Stimulated activated CD8-positive, alpha-beta memory T cell treated with anti-CD3 and anti-CD28 coated beads, Interleukin-7, amount 100 ng/mL, for 48 hours (primary cell): ENCODE measurements around the gene MATN3.

Source experiments
- DNase-seq, 2 donors: peaks; one replicate each; pipeline ENCODE4 v3.0.0-alpha.2; 2020; ENCODE audit warnings: low read depth in 1 of 2; ENCODE audit errors: extremely low read depth in 1 of 2

MATN3 gene

DNA sequence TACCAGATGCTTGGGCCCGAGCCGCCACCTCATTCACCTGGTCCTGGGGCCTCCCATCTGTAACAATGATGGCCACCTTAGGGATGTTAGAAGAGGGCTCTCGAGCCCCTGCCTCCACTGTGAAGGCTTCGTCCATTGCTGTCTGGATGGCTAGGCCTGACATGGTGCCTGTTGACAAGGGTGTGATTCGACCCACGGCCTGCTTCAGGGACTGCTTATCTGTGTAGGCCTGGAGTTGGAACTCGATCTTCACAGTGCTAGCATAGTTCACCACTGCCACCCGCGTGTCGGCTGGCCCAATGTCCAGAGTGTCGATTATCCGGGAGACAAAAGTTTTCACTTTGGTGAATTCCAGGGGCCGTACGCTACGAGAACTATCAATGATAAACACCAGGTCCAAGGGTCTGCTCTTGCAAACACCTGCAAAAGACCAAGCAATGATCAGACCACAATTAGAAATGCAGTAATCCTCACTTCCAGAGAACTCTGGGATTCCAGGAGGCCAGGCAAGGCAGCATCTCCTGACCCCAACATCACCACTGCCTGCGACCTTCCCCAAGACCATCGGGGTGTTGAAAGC, 6.5 kb downstream of the MATN3 start:
- DNase-seq = no peak

DNA sequence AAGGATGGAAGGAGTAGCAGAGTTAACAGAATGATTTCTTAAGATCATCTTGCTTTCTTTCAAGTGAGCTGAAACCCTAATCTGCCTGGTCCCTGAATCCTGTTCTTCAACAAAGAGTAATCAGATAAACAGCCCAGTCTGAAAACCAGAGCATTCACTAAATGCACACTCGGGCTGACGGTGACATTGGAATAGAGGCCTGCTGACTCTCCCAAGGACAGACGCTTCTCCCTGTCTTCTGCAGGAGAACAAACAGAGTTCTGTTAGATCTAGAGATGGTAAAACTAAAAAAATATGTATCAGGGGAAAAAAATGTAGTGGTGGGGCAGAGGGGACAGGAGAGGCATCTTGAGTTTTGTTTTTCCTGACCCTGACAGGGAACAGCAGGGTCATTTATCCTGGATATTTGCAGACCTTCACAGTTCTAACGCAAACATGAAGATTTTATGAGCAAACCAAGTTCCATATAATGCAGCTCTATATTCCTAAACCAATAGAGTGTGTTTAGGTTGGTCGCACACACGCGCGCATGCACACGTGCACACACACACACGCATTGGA, 7.3 kb downstream of the MATN3 start:
- no peak for DNase-seq

DNA sequence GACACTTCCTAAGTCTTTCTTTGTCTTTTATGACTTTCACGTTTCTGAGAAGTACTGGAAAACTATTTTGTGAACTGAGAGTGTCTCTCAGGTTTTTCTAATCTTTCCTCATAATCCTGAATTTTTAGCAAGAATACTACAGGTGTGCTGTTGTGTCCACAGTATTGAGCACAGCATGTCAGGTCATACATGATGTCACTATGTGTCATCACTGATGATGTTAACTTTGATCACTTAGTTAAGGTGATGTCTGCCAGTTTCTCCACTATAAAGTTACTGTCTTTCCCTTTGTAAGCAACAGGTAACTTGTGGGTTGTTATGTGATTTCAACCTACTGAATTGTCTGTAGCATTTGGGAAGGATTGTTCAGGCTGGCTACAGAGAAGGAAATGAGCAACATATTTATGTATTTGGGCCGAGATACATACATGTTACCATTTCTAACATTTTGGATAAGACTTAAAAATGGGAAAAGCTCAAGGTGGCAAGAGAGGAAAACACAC, 11.1 kb downstream of the MATN3 start:
- DNase-seq = no peak

DNA sequence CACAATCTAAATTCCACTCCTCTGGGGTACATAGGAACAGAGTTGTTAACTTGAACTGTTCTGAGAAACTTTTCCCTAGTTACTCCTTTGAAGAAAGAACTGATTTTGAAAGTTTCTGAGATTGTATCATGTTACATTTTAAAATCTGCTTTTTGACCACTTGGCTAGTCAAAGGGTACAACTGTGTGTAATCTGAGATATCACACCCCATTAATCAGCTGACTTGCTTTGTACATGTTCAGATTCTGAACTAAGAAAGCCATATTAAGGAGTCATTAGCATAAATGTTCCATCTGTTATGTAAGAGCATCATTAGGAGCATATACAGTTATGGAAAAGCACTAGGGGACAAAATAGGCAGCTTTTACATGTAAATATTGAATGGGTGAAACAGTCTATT, 18.7 kb downstream of the MATN3 start:
- DNase-seq = no peak

DNA sequence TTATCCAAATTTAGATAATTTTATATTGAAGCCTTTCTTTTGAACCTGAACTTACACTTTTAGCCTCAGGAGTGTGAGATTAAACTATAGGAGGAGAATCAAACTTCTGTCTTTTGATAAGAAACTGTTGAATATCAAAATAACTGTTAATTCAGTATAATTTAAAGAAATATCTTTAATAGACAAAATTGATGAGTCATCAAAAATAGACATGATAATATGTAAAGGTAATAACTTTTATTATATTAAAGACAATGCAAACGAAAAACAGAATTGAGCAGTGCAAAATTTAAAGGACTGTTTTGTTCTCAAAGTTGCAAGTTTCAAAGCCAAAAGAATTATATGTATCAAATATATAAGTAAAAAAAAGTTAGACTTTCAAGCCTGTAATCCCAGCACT, 20.6 kb downstream of the MATN3 start:
- no peak for DNase-seq

DNA sequence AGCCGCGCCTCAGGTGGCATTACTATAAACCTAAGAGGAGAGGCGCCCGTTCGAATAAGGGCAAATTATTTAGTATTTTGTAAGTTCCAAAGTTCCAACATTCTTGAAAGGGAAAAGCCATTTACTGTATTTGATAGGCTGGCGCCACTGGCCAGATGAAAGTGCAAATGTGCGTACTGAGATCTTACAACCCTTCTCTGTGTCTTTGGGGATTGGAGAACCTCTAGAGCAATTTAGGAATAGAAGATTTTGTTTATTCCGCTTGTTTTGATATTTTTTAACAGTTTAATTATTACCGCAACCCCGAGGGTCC, 22.1 kb downstream of the MATN3 start:
- no peak for DNase-seq

DNA sequence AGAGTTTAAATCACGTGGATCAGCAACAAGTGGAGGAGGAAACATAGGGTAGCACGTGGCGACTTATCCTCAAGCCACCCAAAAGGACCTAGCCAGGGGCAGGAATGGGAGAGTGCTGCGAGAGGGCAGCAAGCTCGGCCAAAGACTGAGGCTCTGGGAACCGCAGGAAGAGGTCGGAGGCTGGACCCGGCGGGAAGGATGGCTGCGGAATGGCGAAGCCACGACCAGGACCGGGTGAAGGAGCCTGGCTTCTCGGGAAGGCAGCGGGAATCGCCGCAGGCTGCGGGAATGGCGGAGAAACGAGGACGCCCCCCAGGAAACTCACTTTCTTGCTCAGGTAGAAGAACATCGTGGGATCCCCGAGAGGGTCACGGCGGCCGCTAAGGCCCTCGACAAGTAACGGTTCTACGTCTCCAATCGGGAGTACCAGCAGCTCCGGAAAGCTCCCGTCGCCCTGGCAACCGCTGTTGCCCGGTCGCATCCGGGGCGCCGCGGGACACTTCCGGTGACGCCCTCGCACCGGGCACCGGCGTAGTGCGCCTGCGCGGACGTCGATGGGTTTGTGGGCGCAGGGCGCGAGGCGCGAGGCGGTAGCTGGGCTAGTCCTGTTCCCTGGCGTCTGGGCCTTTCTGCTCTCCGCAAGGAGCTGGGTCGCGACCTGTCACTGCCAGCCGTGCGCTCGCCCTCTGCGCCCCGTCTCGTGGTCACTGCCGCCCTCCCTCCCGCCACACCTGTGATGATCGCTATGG, 22.6 kb downstream of the MATN3 start, which contains the start of gene WDR35:
Gene WDR35, minus strand, starts transcription at position 439 of the 749 bp plus-strand sequence. Its CDS starts 90 bp downstream, at position 349.
- peak; percentile 81 to 86 for DNase-seq

DNA sequence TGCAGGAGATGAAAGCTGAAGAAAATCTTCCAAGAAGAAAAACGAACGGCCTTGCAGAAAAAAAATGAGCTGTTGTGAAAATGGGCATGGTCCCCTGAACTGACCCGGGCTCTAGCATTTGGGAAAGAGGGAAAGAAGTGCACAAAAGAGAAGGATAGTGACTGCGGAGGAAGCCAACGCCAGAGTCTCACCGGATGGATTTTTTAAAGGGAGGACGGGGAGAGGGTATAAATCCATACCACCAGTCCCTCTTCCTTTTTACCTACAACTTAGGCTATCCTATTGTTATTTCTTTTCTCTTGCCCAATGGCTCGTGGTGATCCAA, 23.2 kb downstream of the MATN3 start:
- no peak for DNase-seq

DNA sequence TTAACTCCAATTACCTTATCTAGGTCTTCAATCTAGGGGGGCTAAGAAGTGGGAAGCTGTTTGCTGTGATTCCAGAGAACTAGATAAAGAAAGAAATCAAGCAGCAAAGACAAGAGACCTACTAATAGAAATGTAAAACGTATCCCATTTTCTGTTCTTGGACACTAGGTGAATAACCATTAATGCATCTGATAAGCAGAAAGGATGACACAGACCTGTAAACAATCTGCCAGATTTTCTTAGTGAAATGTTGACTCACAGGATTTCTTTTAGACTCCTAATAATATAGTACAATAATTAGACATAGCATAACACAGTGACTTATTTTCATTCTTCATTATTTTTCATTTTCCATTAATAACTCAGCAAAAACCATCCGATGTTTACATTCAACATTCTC, 23.9 kb downstream of the MATN3 start:
- no peak for DNase-seq

DNA sequence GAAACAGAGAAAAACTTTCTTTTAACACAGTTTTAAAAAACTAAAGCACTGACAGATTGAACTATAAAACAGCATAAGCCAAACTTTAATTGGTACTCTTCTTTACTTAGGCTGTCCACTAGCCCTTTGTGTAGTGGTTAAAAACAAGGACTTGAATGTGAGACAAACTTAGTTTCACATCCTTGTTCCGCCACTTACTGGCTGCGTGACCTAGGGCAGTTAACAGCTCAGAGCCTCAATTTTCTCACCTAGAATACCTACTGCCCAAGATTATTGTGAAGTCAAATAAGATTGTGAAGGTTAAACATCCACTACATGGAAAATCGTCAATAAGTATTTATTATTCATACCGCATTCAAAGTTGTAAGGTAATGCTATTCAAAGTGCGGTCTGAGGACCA, 24.5 kb downstream of the MATN3 start:
- no peak for DNase-seq

DNA sequence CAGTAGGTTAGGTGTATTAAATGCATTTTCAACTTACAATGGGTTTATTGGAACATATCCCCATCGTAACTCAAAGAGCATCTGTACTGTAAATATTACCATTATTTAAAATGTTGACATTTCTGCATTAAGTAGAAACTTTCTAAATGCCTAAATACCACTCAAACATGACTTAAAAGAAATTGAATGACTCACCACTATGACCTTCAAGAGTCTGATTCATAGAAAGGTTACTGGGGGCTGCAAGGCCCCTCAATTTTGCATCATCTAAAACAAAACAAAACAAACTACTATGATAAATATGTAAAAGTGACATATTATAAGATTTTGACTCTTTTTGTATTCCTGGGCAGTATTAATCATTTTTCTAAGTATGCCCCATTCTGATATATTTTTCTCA, 30.2 kb downstream of the MATN3 start:
- DNase-seq = no peak

DNA sequence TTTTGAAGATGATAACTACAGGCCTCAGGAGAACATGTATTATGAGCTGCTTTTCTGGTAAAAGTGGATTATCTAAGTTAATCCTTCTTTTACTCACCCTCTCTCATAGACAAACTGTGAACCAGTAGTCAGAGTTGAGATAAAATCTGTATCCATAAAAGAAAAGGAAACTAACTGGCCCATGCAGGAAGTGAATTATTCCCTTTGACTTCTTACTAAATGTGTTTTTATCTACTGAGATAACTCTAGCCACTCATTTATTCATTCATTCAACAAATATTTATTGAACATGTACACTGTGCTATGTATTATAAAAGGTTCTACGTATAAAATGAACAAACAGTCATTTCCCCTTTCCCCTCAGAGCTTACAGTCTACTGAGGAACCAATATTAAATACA, 32.5 kb downstream of the MATN3 start:
- DNase-seq = no peak

DNA sequence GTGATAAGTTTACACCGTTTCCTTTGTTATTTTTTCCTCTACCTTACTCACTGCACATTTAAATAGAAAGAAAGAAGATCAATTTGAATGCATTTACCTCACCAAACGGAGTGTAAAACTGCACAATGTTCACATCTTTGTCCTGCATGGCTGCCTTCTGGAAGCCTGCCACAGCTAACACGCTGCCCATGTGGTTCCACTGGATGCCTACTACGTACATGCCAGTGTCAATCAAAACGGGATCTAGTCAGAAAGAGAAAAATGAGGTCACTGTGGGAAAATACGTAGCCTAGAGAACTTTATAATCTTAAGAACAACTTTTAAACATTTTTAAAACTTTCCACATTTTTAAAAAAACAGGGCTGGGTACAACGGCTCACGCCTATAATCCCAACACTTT, 39.0 kb downstream of the MATN3 start:
- no peak for DNase-seq

DNA sequence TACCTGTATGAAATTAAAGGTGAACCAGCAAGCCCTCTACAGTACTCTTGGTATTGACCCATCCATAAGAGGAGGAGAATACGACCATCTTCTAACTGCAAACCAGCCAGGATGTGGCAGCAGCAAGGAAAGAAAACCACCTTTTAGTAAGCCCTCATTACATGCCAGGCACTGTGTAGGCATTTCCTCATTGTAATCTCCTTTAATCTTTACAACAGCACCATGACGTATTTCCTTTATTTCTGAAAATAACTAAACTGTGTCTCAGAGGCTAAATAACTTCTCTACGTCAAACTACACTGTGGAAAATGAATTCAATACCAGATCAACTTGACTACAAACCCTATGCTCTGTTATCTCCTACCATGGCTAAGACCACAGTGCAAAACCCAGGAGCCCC, 40.8 kb downstream of the MATN3 start:
- no peak for DNase-seq

DNA sequence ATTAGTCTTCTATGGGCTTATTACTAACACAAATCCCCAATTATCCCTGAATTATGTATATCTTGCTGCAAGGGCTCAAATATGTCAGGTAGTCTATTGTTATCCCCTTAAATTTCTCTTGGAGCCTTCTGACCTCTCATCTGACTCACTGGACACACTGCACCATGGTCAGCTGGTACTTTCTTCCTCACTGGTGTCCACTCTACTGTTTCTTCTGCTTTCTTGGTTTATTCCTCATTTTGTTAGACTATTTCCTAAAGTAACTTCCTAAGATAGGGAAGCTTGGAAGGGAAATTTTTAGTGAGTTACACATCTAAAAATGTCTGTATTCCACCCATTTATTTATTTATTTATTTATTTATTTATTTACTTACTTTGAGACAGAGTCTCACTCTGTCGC, 49.1 kb downstream of the MATN3 start:
- DNase-seq = no peak

DNA sequence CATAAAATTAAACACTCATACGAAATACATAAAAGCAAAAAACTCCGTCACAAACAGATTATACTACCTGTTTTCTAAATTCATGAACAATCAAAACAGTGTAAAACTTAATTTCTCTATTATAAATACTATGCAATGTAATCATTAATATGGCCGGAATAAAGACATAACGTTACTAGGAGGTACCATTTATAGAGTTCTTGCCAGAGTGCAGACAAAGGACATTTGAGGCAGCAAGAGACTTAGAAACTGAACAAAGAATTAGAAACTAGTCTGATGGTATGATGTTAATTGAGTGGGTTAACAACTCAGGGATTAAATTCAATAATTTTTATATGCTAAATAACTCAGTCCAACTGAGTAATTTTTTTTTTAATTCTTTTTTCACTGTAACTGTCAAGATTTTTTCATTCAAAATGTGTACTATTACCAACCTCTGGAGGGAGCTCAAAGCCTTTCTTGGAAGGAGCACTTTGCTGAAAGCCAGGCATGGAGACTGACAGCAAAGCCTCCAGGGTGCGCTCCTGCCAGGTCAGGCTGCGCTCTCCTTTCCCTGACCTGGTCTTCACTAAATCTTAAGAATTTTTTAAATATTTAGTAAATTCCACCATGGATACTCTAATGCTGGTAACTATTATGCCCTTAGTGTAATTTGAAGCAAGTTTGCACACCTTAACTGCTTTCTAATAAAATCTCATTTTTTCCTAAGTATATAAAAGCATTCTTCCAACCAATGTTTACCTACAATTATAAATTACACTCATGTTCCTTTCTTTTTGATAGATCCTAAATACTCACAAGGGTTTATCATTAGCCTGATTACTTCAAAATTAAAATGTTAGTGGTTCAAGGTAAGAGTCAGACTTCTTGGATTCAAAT, 56.7 kb downstream of the MATN3 start:
- DNase-seq = peak in 1 of 2 donors; percentile 24

DNA sequence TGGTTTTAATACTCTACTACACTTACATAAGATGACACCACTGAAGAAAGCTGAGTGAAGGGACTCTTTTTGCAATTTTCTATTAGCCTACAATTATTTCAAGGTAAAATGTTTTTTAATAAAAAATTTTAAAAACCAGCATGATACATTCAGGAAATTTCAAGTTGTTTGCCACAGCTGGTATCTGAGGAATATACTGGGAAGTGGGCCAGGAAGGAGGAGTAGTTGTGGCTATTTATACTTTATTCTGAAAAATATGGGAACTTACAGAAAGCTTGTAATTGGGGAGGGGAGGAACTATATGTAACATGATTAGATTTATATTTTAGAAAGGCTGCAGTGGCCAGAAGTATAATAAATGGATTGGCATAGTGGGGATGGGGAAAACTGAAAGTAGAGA, 63.4 kb downstream of the MATN3 start:
- no peak for DNase-seq

DNA sequence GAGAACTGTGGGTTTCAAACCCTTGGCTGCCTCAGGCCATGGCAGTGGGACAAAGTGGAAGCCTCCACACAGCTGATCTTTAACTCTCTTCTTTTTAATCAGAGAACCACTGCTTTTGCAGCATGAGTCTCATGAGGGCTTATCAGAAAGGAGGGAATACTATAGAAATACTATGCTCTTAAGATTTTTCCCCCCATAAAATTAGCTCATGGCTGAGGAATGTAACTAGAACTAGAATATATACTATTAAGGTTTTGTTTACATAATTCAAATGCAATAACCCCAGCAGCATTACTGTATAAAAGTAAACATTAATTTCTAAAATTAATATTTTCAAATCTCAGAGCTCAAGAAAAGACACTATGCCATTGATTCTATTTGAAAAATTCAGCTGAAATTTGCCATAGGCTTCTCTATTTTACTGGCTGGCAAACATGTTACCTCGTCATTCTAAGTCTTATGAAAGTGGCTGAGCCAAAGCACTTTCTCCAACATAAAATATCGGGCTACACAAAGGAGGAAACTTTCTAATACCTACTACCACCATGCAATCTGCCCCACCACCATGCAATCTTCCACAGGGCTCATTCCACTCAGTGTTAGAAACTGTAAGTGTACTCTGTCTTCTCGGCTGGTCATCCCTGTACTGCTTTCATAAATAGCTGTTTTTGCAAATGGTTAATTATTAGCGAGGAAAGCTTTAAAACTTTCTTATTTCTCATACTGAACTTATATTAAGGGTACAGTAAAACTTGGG, 65.1 kb downstream of the MATN3 start:
- DNase-seq = no peak

DNA sequence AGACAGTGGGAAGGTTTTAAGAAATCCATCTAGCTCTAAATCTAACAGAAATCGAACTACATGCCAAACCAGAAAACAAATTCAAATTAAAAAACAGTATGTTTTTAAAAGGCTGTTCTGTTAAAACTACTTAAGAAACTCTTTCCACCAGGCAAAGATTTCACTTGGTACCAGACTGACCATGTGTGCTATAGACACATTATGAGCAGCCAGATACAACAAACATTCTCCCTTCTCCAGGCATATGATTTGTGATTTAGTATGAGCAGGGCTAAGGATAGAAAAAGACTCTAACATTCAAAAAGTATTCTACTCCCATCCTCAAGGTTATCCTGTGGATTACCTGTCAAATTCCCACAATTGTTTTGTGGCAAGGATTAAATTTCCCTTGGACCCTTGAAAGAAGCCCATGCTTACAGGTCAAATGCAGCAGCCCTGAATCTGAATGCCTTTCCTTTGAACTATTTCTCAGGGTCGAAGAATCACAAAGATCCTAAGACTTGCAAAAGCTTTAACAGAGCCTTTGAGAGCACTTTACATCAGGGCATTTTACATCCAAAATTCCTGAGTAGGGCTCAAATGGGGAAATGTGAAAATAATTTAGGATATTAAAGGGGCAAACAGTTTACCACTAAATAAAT, 68.1 kb downstream of the MATN3 start:
- no peak for DNase-seq

DNA sequence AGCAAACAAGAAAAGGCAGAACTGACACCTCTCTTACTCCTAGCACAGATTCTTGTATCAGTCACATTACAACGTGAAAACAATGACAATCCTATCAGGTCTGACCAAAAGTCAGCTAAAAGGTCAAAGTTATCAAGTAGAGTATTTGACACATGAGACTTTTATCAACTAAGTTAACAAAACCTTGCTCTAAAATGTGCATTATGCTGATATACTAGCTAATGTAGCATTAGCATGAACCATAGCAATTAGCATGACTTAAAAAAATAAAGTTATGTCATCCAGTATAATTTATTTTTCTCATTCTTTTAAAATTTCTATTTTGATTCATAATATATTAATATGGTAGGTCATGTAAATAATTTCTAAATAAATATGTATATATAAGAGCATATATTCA, 69.3 kb downstream of the MATN3 start:
- no peak for DNase-seq
